HG02678 (cell line): ENCODE data around the gene MAFG.
A peak's percentile ranks its signal among the peaks of the same experiment; 100 is the strongest.

ENCODE experiments used
- ATAC-seq: cut with Tn5 transposase; IDR thresholded peaks from one replicate; pipeline ENCODE4 v1.9.1; 2021; ENCODE audit warnings: mild to moderate bottlenecking, moderate library complexity; ENCODE audit not compliant: unreplicated experiment

Gene MAFG

DNA sequence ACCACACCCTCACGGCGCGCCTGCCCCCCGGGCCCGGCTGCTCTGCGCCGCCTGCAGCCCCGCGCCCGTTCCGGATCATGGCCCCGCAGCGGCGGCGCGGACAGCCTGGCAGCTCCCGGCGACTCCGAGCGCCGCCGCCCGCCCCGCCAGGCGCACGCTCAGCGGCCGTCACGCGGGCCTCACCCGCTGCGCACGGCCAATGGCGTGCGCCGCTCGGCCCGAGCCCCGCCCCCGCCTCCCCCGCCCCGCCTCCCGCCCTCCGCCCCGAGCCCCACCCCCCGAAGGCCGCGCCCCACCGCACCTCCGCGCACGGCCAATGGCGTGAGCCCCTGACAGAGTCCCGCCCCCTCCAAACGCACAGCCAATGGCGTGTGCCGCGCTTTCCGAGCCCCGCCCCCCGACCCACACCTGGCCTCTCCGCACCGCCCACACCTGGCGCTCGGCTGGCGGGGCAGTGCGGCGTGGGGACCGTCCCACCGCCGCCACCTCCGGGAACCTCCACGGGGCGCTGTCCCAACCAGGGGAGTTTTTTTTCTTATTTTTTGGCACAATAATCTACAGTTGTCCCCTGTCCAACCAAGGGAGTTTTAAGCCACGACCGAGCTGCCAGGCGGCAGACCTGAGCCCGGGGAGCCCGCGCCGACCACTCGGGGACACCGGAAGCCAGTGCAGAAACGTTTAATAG lies 16.1 kb downstream of the MAFG start, which contains the start of gene PCYT2:
Gene PCYT2 (minus strand): TSS at position 123 of the 685 bp plus-strand sequence. CDS start 44 bp downstream, at position 79.
- peak; percentile 76 for ATAC-seq

DNA sequence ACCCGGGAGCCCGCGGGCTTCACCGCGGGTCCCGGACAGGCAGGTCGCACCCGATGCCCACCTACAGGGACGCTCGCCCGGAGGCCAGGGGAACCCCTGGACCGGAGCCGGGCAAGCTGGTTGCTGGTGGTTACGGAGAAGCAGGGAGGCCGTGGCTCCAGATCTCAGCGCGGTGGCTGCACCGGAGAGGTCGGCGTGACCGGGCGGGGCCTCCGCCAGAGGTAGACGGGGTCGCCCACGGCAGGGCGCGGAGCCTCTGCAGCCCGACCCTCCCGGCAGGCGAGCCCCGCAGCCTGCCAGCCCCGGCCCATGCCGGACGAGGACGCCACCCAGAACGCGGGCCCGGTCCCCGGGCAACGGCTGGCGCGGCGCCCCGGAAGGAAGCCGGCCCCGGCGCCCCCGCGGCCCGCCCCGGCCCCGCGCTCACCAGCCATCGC lies 16.7 kb downstream of the MAFG start:
- peak; percentile 33 for ATAC-seq

DNA sequence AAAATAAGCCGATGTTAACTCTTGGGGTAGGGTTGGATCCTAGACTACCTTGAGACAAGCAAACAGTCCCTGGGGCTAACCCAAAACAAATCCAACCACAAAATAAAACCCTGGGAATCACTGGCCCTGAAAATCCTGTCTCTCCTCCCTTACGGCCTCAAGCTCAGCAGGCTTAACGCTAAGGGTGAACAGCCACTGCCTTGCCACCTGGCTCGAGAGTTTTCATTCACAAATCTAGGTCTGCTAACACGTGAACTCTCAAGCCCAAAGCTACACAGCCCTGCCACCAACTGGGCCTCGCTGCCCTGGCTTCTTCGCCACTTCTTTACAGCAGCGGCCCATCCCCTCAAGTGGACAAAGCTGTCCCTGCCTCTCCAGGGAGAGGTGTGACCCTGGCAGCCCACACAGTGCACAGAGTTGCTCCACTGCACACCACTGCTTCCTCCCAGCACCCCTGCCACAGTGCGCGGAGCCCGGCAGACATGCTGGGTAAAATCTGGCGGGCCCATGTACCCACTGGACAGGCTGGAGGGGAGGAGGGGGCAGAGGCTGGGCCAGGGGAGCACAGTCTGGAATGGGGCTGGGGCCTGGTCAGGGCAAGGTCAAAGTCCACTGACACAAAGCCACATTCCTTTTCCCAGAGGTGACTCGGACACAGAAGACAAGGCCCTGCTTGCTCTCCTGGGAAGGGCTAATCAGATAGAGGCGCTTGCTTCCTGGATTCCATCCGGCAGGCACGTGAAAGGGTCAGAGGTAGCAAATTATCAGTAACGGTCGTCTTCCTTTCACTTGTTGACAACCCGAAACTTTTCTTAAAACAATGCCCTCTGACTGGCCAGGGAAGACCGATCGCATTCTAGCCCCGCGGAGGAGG lies 17.3 kb downstream of the MAFG start:
- ATAC-seq = no peak

DNA sequence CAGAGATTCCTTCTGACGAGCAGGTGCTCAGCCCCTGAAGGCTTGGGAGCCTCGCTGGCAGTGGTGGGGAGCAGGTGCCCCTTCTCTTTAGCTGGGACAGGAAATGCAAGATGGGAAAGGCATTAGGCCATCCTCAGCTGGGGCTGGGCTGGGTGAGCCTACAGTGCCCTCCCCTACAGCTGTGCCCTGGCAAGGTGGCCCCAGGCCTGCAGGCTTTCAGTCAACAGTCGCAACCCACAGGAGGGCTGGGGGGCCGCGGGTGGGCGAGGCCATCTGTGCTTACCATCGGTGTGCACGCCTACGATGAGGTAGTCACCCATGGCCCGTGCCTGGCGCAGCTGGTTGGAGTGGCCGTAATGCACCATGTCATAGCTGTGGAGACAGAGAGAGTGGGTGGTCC lies 18.3 kb downstream of the MAFG start:
- ATAC-seq = no peak

DNA sequence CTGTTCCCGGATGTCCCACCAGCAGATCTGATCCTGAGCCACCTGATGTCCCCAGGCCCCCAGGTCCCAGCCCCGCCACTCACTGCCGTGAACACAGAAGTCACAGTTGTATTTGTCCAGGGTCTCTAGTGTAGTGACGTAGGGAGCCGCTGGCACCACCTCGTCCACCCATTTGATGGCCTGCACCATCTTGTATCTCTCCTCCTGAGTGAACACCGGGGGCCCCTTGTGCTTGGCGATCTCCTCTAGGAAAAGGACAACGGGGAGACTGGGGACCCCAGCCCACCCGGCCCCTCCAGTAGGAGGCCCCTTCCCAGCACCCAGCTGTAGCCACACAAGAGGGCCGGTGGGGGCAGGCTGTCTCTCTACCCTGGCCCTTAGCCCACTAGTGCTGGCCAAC lies 18.7 kb downstream of the MAFG start:
- no peak for ATAC-seq

DNA sequence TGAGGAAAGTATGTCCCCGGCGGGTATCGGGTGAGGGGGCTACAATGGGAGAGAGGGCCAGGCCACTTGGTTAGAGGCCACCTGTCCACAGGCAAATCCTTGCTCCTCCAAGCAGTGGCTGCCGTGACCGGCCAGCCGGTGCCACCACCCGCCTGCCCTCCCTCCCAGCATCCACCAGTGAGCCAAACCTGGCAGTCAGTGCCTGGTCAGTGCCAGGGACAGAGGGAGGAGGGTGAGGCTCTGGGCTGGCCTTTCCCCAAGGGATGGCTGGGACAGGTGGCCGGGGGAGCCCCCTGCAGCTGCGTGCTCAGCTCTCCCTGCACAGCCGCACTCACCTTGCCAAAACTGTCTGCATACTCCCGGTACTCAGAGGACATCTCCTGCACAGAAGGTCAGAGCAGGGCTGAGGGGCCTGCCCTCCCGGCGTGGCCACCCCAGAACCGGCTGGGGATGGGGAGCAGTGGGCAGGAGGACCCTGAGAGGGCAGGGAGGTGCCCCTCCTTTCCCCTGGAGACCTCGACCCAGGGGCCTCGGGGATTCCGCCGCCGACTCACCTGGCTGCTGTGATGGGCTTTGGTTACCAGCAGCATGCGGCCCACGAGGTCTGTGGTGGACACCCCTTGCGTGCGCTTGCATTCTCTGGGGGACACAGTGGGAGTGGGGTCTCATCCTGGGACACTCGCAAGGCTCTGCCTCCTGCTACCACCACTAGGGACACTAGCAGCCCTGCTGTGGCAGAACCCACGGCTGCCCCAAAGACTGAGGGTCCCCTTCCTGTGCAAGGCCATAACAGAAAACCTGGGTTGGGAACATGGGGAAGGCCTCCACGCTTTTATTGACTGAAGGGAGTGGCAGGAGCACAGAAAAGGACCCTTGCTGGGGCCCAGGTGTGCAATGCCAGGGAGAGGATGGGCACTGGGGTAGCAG lies 20.1 kb downstream of the MAFG start:
- no peak for ATAC-seq

DNA sequence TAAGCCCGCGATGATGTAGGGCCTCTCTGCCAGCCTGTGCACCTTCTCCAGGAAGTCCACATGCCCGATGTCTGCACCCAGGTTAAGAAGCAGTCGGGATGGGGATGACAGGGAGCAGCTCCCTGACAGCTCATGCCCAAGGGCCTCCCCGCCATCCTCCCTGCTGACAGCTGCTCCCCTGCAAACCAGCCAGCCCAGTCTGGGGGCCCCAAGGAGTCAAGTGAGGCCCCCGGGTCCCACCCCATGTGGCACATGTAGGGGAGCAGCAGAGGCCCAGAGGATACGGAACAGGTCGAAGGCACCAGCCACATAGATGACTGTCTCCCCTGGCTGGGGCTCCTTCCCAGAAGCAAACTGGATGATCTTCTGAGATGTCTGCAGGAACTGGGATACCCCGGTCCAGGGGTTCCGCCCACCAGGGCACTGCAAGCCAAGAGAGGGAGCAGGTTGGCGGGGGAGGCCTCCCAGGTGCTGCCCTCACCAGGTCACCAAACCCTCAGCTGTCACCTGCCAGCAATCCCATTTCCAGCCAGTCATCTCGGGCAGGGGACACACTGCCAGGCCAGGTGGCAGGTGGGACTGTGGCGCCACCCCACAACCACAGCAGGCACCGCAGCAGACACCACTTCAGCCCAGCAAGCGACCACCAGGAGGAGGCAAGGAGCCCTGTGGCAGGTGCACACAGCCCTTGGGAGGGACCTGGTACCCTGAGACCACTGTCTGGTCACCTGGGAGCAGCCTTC lies 20.9 kb downstream of the MAFG start:
- no peak for ATAC-seq

DNA sequence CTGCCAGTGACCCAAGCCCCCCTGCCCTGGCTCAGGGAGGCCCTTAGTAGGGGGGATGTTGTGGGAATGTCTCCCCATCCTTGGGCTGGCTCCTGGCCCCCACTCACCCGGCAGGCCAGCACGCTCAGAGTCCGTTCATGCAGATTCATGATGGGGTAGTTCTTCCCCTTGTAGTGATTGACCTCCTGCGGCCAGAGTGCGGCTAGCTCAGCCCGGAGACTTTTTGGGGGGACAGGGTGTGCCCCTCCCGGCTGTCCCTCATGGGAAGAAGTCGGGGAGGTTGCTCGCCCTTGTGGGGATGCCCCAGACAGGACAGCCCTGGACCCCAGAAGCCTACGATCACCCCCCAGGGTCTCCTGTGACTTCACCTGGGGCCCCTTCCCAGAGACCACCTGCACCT lies 21.5 kb downstream of the MAFG start:
- no peak for ATAC-seq

DNA sequence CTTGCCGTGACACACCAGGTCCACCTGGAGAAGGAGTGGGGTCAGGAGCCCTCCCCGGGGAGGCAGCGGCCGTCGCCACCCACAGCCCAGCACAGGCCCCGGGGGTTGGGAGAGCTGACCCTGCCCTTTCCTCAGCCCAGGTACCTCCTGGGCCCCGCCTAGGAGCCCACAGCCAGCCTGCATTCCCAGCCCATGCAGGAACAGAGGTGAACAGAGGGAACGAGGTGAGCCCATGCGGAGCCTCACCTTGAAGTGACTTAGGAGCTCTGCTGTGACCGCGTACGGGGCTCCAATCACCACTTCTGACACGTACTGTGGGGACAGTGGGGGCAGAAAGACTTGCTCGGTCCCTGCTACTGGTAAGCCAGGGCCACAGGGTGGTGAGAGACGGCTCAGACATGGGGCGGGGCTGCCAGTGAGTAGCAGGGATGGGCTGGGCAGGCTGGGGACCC lies 22.1 kb downstream of the MAFG start:
- ATAC-seq = no peak

DNA sequence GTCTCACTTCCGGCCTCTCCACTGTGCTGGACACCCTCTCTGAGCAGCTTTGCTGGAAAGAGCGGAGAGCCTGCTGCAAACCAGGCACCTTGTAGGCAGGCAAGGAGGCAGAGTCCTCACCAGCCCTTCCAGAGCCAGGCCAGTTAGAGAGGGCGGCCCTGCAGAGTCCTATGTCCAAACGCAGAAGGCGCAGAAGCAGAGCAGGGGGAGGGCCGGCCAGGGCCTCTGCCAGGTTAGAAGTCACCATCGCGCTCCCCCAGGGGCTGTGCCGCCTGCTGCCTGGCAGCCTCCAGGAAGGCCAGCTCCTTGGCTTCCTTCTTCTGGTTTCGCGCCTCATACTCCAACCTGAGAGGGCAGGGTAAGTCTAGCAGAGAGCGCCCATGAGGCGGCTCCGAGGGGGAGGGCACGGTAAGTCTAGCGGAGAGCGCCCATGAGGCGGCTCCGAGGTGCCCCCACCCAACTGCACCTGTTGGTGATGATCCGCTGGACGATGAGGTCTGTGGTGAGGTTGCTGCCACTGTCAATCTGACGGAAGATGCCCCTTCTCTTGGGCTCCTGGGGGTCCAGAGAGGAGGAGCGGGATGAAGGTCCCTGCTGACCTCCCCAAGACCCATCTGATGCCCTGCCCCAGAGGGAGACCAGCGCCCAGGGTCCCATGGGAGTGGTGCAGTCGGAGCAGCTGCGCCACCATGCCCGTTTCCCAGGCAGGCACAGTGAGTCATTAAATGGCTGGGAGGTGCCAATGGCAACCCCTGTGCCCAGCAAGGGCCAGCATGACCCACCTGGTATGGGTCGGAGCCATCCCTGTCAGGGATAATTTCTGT lies 22.7 kb downstream of the MAFG start:
- no peak for ATAC-seq

DNA sequence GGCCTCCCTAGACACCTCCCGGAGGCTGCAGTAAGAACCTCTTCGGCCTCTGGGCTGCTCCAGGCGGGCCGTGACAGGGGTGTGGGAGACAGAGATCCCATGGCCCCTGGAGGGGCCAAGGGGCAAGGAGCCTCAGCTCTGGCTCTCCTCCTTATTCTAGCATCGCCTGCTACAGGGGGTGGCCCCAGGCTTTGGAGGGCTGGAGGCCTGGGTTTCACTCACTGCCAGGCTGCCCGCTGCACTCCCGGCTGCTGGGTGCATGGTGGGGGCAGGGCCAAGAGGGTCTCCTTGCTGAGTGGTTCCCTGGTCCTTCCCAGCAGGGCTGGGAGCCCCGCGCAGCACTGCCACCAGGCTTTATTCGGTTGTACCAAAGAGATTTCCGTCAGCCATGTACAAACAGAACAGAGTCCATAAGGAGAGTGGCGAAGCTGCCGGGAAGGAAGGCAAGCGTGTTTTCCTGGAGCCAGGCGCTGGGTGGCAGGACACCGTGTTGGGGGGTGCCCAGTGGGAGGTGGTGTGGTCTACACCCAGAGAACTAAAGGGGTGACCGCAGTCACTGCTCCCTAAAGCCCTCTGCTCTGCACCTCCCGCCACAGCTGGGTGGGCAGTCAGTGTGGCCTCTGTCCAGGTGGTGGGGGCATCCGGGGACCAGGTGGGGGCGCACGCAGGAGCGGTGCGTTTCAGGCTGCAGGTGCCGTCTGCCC lies 23.5 kb downstream of the MAFG start:
- no peak for ATAC-seq

DNA sequence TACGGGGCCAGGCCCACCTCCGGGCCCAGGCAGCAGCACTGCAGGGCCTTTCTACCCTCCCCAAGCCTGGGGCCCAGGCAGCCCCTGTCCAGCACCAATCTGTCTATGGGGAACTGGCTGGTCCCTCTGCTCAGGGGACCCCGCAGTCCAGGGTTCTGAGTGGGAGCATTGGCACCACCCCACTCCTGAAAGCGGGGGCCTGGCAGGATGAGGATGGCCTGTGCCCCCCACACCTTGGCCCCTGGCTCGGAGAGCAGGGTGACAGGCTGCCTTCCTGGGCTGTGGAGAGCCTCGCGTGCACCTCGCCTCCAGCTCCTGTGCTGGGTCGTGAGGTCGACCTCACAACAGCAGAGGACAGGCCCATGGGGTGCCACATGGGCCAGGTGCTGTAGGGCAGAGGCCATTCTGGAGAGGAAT lies 24.1 kb downstream of the MAFG start:
- no peak for ATAC-seq

DNA sequence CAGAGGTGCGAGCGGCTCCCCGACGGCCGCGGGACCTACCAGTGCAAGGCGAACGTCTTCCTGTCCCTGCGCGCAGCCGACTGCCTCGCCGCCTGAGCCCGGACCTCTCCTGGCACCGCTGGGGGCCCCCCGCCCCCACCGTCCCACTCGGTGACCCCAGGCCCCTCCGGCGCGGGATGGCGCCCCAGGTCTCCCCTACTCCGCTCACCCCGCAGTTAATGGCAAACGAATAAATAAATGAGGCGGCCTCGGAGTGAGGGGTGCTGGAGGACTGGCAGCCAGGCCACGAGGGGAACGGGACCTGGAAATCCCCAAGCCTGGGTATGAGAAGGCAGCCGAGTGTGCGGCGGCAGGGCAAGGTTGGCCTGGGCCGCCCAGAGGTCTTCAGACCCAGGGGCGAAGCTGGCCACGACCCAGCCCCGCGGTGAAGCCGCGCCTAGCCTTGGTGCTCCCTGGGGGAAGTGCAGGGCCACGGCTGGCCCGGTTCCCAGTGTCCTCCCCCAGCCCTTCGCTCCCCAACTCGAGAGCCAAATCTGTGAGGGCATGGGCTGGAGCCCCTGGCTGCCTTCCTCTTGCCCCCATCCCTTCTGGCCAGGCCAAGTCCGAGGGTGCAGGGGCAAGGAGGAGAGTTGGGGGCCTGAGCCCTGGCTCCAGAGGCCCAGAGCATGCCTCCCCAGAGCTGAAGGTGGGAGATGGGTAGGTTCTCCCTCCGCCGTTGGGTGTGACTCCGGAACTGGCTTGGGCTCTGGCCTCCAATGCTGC lies 24.7 kb downstream of the MAFG start:
- ATAC-seq = no peak

DNA sequence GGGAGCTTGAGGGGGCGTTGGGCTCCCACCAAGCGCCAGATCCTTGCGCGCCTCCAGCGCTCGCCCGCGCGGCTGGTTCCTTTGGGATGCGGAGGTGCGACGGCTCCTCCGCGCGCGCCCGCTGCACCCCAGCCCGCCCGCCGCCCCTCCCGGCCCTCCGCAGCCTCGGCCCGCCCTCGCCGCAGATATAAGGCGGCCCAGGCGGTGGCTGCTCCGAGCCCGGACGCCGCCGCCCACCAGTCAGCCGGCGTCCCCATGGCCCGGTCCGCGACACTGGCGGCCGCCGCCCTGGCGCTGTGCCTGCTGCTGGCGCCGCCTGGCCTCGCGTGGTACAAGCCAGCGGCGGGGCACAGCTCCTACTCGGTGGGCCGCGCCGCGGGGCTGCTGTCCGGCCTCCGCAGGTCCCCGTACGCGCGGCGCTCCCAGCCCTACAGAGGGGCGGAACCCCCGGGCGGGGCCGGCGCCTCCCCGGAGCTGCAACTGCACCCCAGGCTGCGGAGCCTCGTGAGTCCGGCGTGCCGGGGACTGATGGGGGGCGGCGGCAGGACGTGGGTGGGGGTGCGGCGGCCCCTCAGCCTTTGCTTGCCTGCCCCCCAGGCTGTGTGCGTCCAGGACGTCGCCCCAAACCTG lies 25.4 kb downstream of the MAFG start, which contains the start of gene NPB:
Gene NPB (plus strand): TSS at position 216 of the 630 bp plus-strand sequence. CDS start 40 bp downstream, at position 256.
- ATAC-seq = no peak

DNA sequence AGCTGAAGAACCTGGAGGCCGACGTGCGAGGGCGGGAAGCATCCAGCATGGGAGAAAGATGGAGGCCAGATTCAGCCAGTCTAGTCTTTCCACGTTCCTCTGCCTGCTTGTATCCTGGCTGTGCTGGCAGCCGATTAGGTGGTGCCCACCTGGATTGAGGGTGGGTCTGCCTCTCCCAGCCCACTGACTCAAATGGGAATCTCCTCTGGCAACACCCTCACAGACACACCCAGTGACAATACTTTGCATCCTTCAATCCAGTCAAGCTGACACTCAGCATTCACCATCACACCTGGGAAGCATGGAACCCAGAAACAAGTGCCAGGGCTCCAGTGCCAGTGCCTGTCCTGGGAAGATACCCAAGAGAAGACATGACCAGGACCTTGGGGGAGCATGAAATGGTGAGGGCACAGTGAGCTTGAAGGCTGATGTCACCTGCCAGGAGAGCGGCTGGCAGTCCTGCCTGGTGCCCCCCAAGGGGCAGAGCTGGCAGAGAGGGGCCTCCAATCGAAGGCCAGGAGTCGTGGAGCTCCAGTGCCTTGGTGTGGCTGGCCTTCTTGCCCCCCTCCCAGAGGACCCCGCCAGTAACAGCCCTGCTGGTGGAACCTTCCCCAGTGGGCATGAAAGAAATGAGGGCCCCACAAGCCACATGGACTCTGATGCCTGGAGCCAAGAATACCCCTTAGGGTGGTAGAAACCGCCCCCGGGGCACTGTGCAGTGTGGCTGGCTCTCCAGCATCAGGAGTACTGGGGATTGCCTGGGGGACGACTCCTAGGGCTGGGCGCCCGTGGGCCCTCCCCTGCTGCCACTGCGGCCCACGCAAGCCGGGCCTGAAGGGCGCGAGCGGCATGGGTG lies 26.1 kb downstream of the MAFG start:
- no peak for ATAC-seq

DNA sequence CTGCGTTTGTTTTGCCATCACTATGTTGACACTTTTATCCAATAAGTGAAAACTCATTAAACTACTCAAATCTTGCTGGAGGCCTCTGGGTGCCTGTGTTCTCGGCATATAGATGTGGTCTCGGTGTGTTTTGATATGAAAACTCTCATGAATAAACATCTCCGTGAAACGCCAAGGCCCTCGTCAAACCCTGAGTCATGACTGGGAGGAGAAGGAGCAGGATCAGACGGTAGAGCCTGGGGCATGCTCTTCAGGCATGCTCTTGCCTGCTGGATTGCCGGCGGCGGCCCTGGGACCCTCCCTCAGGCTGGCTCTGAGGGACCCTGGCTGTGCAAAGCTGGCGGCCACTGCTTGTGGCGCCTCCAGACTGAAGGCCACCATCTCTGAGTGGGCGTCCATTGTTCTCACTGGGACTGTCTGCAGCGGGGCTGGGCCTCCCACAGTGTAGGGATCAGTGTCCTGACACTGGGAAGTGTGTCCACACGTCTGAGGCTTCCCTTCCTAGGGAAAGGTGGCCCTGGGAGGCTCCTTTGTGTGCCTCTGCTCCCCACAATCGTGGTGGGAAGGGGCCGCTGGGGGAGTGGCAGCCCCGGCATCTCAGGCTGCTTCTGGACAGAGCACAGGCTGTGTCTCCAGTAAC lies 27.2 kb downstream of the MAFG start:
- no peak for ATAC-seq
